ENCODE measurements around the gene PDIK1L. TPM values are rescaled to one million over a fixed set of nuclear protein-coding genes. Genes with fewer than 3 reads are reported as not detected.

Gene PDIK1L
- total RNA-seq, 1 donor from 2014 or later, result 12.0 TPM

- Histone ChIP-seq H3K79me2 (ENCODE audit: low read depth) (peaks cover 13% of the 10 kb centered on the region), H3K4me3 (peak overlapping the region; percentile 77), H3K9me3 (ENCODE audit: low read depth) (no peaks in the 10 kb centered on the region), H3K4me2 (peak overlapping the region; percentile 98), H4K20me1 (ENCODE audit: low read depth) (peaks cover 3% of the 10 kb centered on the region), H3K27ac (peak overlapping the region; percentile 56), H3K4me1 (peaks cover 44% of the 10 kb centered on the region), H3K27me3 (peaks cover 11% of the 10 kb centered on the region), H2AFZ (replicated peaks) (no peak overlapping the region), H3K9ac (no peak overlapping the region), H3K36me3 (no peaks in the 10 kb centered on the region), H3F3A (ENCODE audit: low read depth) (peaks cover 34% of the 10 kb centered on the region)
- peaks cover 29% of the 10 kb centered on the region for H3K27me3 Mint-ChIP-seq (ENCODE audit: insufficient read depth, low read depth)
- TF ChIP-seq EZH2phosphoT487 (IDR thresholded peaks at IDR 0.05) (no peak), CTCF (IDR thresholded peaks at IDR 0.05) (no peak), EZH2 (IDR thresholded peaks at IDR 0.05) (no peak)
- no peaks in the 10 kb centered on the region for H3K9me3 Mint-ChIP-seq
- DNase-seq (ENCODE audit: low spot score), result no peak
- peaks cover 57% of the 10 kb centered on the region for H3K4me1 Mint-ChIP-seq
- H3K27ac Mint-ChIP-seq, result peak overlapping the region; percentile 97
- H3K36me3 Mint-ChIP-seq, result no peaks in the 10 kb centered on the region
- H3K4me3 Mint-ChIP-seq, result peak overlapping the region; percentile 89
Measured at GRCh38 chr1:26169198-26169554, 57.6 kb downstream of the PDIK1L start.

GRCh38 chr1:26169669-26170471, 58.2 kb downstream of the PDIK1L start, which contains the start of gene ZNF593:
TSS of gene ZNF593 (plus strand) at chr1:26169908. CDS start at chr1:26169984, 76 bp downstream.
- Histone ChIP-seq H3K79me2 (ENCODE audit: low read depth) (peaks cover 13% of the 10 kb centered on the region), H3F3A (ENCODE audit: low read depth) (peaks cover 28% of the 10 kb centered on the region), H3K27ac (peak within 1 kb of the TSS; percentile 56), H3K4me1 (peaks cover 40% of the 10 kb centered on the region), H3K9me3 (ENCODE audit: low read depth) (no peaks in the 10 kb centered on the region), H3K4me3 (peak within 1 kb of the TSS; percentile 77), H3K36me3 (no peaks in the 10 kb centered on the region), H4K20me1 (ENCODE audit: low read depth) (peaks cover 3% of the 10 kb centered on the region), H3K4me2 (peak within 1 kb of the TSS; percentile 98), H3K27me3 (peaks cover 4% of the 10 kb centered on the region), H2AFZ (replicated peaks) (peak within 1 kb of the TSS; percentile 44), H3K9ac (peak within 1 kb of the TSS; percentile 71)
- Mint-ChIP-seq H3K4me1 (peaks cover 52% of the 10 kb centered on the region), H3K27ac (peak within 1 kb of the TSS; percentile 97), H3K9me3 (no peaks in the 10 kb centered on the region), H3K27me3 (ENCODE audit: insufficient read depth, low read depth) (peaks cover 25% of the 10 kb centered on the region), H3K36me3 (no peaks in the 10 kb centered on the region), H3K4me3 (peak within 1 kb of the TSS; percentile 89)
- TF ChIP-seq CTCF (IDR thresholded peaks at IDR 0.05) (peak; percentile 83), EZH2phosphoT487 (IDR thresholded peaks at IDR 0.05) (no peak), EZH2 (IDR thresholded peaks at IDR 0.05) (no peak)
- peak; percentile 95 for DNase-seq (ENCODE audit: low spot score)

GRCh38 chr1:26170472-26170821, 58.8 kb downstream of the PDIK1L start:
- H3K9me3 ChIP-seq (ENCODE audit: low read depth), result no peaks in the 10 kb centered on the region
- H3K36me3 ChIP-seq, result no peaks in the 10 kb centered on the region
- no peaks in the 10 kb centered on the region for H3K9me3 Mint-ChIP-seq
- H3K27me3 ChIP-seq, result no peaks in the 10 kb centered on the region
- no peak for DNase-seq (ENCODE audit: low spot score)
- H3K27me3 Mint-ChIP-seq (ENCODE audit: insufficient read depth, low read depth), result peaks cover 20% of the 10 kb centered on the region
- peaks cover 34% of the 10 kb centered on the region for H3K4me1 ChIP-seq
- H3K4me3 Mint-ChIP-seq, result peak overlapping the region; percentile 89
- peak overlapping the region; percentile 98 for H3K4me2 ChIP-seq
- no peaks in the 10 kb centered on the region for H3K36me3 Mint-ChIP-seq
- peaks cover 3% of the 10 kb centered on the region for H4K20me1 ChIP-seq (ENCODE audit: low read depth)
- H3K4me3 ChIP-seq, result peak overlapping the region; percentile 77
- peaks cover 13% of the 10 kb centered on the region for H3K79me2 ChIP-seq (ENCODE audit: low read depth)
- peaks cover 23% of the 10 kb centered on the region for H3F3A ChIP-seq (ENCODE audit: low read depth)
- H3K27ac Mint-ChIP-seq, result peak overlapping the region; percentile 80
- no peak overlapping the region for H2AFZ ChIP-seq (replicated peaks)
- peak overlapping the region; percentile 71 for H3K9ac ChIP-seq
- no peak overlapping the region for H3K27ac ChIP-seq
- TF ChIP-seq CTCF (IDR thresholded peaks at IDR 0.05) (no peak), EZH2phosphoT487 (IDR thresholded peaks at IDR 0.05) (no peak), EZH2 (IDR thresholded peaks at IDR 0.05) (no peak)
- H3K4me1 Mint-ChIP-seq, result peaks cover 46% of the 10 kb centered on the region
